CD14-positive monocyte (primary cell): ENCODE measurements around the gene PIAS4. TPM values are rescaled to one million over a fixed set of nuclear protein-coding genes. Genes with fewer than 3 reads are reported as not detected.
A peak's percentile ranks its signal among the peaks of the same experiment; 100 is the strongest.

ENCODE experiments used
- DNase-seq, 3 donors: peaks; one replicate each; pipeline ENCODE4 v3.0.0-alpha.2; 2011 to 2022
- H2AFZ ChIP-seq: 2 replicates; pipeline ENCODE4 v1.6.0; 2012; ENCODE audit warnings: mild to moderate bottlenecking, low read depth, low read length, inconsistent platforms; ENCODE audit not compliant: insufficient read depth, poor library complexity, severe bottlenecking
- H3K27ac ChIP-seq, 2 donors: 1 replicate in 1 of 2; 2 replicates in 1 of 2; pipeline ENCODE4 v1.5.1; 2012 to 2013; ENCODE audit warnings: low read length in 2 of 2, control low read depth in 1 of 2, inconsistent platforms in 1 of 2, low read depth in 1 of 2, mild to moderate bottlenecking in 1 of 2
- H3K27me3 ChIP-seq, 2 donors: one replicate each; pipeline versions ENCODE4 v1.6.0 to v1.6.1; 2011 to 2013; ENCODE audit warnings: low read length in 2 of 2; ENCODE audit not compliant: control insufficient read depth in 2 of 2, insufficient read depth in 2 of 2
- H3K36me3 ChIP-seq, 2 donors: replicated peaks in 1 of 2; 1 replicate in 1 of 2; 2 replicates in 1 of 2; pipeline versions ENCODE4 v1.5.1 to v1.6.1; 2012 to 2013; ENCODE audit warnings: low read length in 2 of 2, control low read depth in 1 of 2, inconsistent platforms in 1 of 2, mild to moderate bottlenecking in 1 of 2; ENCODE audit not compliant: insufficient read depth in 2 of 2, control insufficient read depth in 1 of 2
- H3K4me1 ChIP-seq, 2 donors: 1 replicate in 1 of 2; 2 replicates in 1 of 2; pipeline versions ENCODE4 v1.5.1 to v1.6.1; 2012 to 2013; ENCODE audit warnings: low read length in 2 of 2, control low read depth in 1 of 2, inconsistent platforms in 1 of 2, mild to moderate bottlenecking in 1 of 2, moderate library complexity in 1 of 2; ENCODE audit not compliant: insufficient read depth in 2 of 2, control insufficient read depth in 1 of 2
- H3K4me2 ChIP-seq: replicated peaks from 2 replicates; pipeline ENCODE3; 2012; ENCODE audit warnings: low read length, moderate library complexity, mild to moderate bottlenecking; ENCODE audit not compliant: poor library complexity, severe bottlenecking; ENCODE audit errors: extremely low read depth
- H3K4me3 ChIP-seq, 3 experiments: fragments of 200-600 bp in 1 of 3; sonication (generic) in 1 of 3; replicated peaks in 1 of 3; 1 replicate in 2 of 3; 2 replicates in 1 of 3; pipeline ENCODE4 v1.5.1; 2011 to 2013; ENCODE audit warnings: low read length in 3 of 3, mild to moderate bottlenecking in 3 of 3, control low read depth in 2 of 3, low read depth in 2 of 3, inconsistent platforms in 1 of 3, moderate library complexity in 1 of 3
- H3K79me2 ChIP-seq: 2 replicates; pipeline ENCODE4 v1.6.0; 2012; ENCODE audit warnings: mild to moderate bottlenecking, control low read depth, inconsistent platforms, low read length, moderate library complexity; ENCODE audit not compliant: insufficient read depth
- H3K9ac ChIP-seq: 2 replicates; pipeline ENCODE4 v1.6.0; 2017; ENCODE audit warnings: low read length, mild to moderate bottlenecking; ENCODE audit not compliant: insufficient read depth, poor library complexity, severe bottlenecking
- H3K9me3 ChIP-seq, 2 donors: replicated peaks in 1 of 2; 1 replicate in 1 of 2; 2 replicates in 1 of 2; pipeline versions ENCODE4 v1.5.1 to v1.6.1; 2012 to 2013; ENCODE audit warnings: low read length in 2 of 2, control low read depth in 1 of 2; ENCODE audit not compliant: control insufficient read depth in 1 of 2, insufficient read depth in 1 of 2
- H4K20me1 ChIP-seq: 2 replicates; pipeline ENCODE4 v1.6.0; 2012; ENCODE audit warnings: mild to moderate bottlenecking, low read length, control low read depth, moderate library complexity; ENCODE audit not compliant: insufficient read depth
- H3K27ac Mint-ChIP-seq, 7 donors: one replicate each; pipeline ENCODE4 v1.8.0; 2020; ENCODE audit warnings: mild to moderate bottlenecking in 7 of 7, mixed read lengths in 7 of 7, moderate library complexity in 6 of 7, inconsistent platforms in 2 of 7
- H3K27me3 Mint-ChIP-seq, 3 donors: one replicate each; pipeline ENCODE4 v1.8.0; 2021 to 2022; ENCODE audit warnings: low read depth in 3 of 3, mild to moderate bottlenecking in 3 of 3, mixed read lengths in 3 of 3, moderate library complexity in 3 of 3, inconsistent platforms in 1 of 3
- H3K36me3 Mint-ChIP-seq, 2 donors: one replicate each; pipeline ENCODE4 v1.8.0; 2020; ENCODE audit warnings: mixed read lengths in 2 of 2, inconsistent platforms in 1 of 2, mild to moderate bottlenecking in 1 of 2
- H3K4me1 Mint-ChIP-seq: one replicate; pipeline ENCODE4 v1.8.0; 2020; ENCODE audit warnings: mild to moderate bottlenecking, mixed read lengths
- H3K4me3 Mint-ChIP-seq, 2 donors: one replicate each; pipeline ENCODE4 v1.8.0; 2020; ENCODE audit warnings: mild to moderate bottlenecking in 2 of 2, mixed read lengths in 2 of 2, moderate library complexity in 1 of 2
- H3K9me3 Mint-ChIP-seq, 7 donors: one replicate each; pipeline ENCODE4 v1.8.0; 2020 to 2022; ENCODE audit warnings: mixed read lengths in 7 of 7, mild to moderate bottlenecking in 6 of 7, moderate library complexity in 6 of 7, inconsistent platforms in 2 of 7
- WGBS: methylation state at CpG from one replicate; pipeline ENCODE4 v1.1.5; 2013; ENCODE audit warnings: missing lambda C conversion rate; ENCODE audit not compliant: insufficient coverage; 5-methylcytosine and 5-hydroxymethylcytosine counted together
- intact Hi-C, 2 donors: fragments of 100-400 bp; cut with micrococcal nuclease; formaldehyde crosslinking; loops; one replicate each; pipeline versions ENCODE4 v1.15.0 to v1.15.1; 2023
- polyA plus RNA-seq, 3 donors: library from polyadenylated mRNA; depleted of rRNA in 1 of 3; unstranded in 2 of 3; stranded (reverse) in 1 of 3; fragments of 300-500 nt in 2 of 3; fragments of >200 nt in 1 of 3; fragmentation: Illumina TruSeq in 2 of 3; gene quantifications; 1 replicate in 2 of 3; 2 replicates in 1 of 3; pipeline ENCODE4 v1.2.3, GENCODE V29; 2012 to 2021
- TF ChIP-seq, protein P1 (sequence below): fragments of 200-600 bp; IDR thresholded peaks from one replicate; pipeline ENCODE4 v1.8.0; 2022; ENCODE audit warnings: antibody characterized with exemption, mild to moderate bottlenecking

The PIAS4 gene
- polyA plus RNA-seq, 3 donors: 2.3 to 8.1 (median 5.9) TPM

DNA sequence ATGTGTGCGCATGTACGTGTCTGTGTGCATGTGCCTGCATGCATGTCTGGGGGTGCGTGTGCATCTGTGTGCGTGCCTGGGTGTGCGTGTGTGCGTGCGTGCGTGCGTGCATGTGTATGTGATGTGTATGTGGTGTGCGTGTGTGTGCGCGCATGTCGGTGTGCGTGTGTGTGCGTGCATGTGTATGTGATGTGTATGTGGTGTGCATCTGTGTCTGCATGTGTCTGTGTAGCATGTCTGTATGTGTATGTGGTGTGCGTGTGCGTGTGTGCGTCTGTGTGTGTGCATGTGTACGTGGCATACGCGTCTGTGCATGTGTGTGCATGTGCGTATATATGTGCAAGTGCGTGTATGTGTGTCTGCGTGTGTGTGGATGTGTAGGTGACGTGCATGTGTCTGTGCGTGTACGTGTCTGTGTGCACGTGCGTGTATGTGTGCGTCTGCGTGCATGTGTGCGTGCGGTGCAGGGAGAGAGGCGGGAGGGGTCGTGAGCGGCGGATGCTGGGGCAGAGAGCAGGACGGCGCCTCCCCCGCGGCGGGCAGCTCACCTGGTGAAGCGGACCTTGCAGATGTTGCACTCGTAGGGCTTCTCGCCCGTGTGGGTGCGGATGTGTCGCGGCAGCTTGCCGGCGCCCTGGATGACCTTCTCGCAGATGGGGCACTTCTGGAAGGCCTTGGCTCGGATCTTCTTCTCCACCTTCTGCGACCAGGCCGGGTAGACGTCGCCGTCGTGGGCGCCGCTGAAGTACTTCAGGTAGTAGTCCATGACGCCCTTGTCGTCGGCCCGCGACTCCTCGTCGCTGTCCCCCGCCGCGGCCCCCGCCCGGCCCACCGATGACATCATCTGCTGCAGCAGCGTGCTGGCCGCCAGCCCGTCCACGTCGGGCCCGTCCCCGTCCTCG, 46.1 kb downstream of the PIAS4 start:
- peaks cover 59% of the 10 kb centered on the region for H3K4me1 Mint-ChIP-seq
- TF ChIP-seq, protein P1, sequence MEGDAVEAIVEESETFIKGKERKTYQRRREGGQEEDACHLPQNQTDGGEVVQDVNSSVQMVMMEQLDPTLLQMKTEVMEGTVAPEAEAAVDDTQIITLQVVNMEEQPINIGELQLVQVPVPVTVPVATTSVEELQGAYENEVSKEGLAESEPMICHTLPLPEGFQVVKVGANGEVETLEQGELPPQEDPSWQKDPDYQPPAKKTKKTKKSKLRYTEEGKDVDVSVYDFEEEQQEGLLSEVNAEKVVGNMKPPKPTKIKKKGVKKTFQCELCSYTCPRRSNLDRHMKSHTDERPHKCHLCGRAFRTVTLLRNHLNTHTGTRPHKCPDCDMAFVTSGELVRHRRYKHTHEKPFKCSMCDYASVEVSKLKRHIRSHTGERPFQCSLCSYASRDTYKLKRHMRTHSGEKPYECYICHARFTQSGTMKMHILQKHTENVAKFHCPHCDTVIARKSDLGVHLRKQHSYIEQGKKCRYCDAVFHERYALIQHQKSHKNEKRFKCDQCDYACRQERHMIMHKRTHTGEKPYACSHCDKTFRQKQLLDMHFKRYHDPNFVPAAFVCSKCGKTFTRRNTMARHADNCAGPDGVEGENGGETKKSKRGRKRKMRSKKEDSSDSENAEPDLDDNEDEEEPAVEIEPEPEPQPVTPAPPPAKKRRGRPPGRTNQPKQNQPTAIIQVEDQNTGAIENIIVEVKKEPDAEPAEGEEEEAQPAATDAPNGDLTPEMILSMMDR: no peak
- Histone ChIP-seq H3K36me3 (peaks cover 41 to 59% of the 10 kb centered on the region in 2 donors), H3K27me3 (no peaks in the 10 kb centered on the region), H3K4me3 (peak overlapping the region in 2 of 3 experiments; percentile 16 to 55), H3K4me1 (peaks cover 55 to 69% of the 10 kb centered on the region in 2 donors), H4K20me1 (peaks cover 85% of the 10 kb centered on the region), H3K9ac (no peak overlapping the region), H3K27ac (peak overlapping the region; percentile 93 to 100), H3K79me2 (peaks cover 99% of the 10 kb centered on the region), H2AFZ (no peak overlapping the region), H3K4me2 (peak overlapping the region; percentile 62), H3K9me3 (no peaks in the 10 kb centered on the region)
- peaks cover 58 to 75% of the 10 kb centered on the region in 2 donors for H3K36me3 Mint-ChIP-seq
- peaks cover 0 to 3% (median 1%) of the 10 kb centered on the region in 3 donors for H3K27me3 Mint-ChIP-seq
- 91% methylated on average over 79 of the region's 82 CpGs for WGBS
- peak overlapping the region; percentile 83 to 85 for H3K4me3 Mint-ChIP-seq
- H3K9me3 Mint-ChIP-seq: peaks cover 0 to 6% (median 2%) of the 10 kb centered on the region in 7 donors
- peak overlapping the region; percentile 96 to 99 (median 98) for H3K27ac Mint-ChIP-seq
- intact Hi-C loops: loop anchor here in 1 of 2 donors (2.0 kb wide), 1 partner anchor 13 kb away; the partner anchor contains the start of gene ZBTB7A
- no peak for DNase-seq

DNA sequence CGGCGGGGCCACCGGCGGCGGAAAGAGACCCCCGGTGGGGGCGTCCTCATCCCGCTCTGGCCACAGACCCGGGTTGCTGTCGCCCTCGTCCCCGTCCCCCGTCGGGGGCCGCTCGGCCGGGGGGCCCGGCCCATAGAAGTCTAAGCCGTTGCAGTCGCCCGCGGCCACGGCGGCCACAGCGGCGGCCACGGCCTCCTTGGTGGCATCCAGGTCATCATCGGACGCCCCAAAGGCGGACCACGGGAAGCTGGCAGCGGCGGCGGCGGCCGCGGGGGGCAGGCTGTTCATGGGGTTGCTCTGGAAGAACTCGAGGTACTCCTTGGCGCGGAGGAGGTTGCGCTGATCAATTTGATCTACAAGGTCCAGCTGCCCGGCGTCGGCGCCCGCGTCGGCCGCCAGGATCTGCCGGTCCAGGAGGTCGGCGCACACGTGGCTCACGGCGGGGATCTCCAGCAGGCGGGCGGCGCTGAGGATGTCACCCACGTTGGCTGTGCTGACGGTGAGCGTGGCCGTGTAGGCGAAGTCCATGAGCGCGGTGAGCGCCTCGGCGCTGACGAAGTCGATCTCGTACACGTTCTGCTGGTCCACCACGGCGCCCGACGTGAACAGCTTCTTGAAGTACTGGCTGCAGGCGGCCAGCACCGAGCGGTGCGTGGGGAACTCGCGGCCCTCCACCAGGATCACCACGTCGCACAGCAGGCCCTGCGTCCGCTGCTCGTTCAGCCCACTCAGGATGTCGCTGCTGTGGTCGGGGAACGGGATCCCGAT, 47.1 kb downstream of the PIAS4 start:
- H3K27me3 Mint-ChIP-seq: peaks cover 0 to 3% (median 1%) of the 10 kb centered on the region in 3 donors
- peak overlapping the region in 1 of 7 donors; percentile 60 for H3K27ac Mint-ChIP-seq
- Histone ChIP-seq H4K20me1 (peaks cover 77% of the 10 kb centered on the region), H3K27me3 (no peaks in the 10 kb centered on the region), H3K79me2 (peaks cover 99% of the 10 kb centered on the region), H3K36me3 (peaks cover 34 to 51% of the 10 kb centered on the region in 2 donors), H3K9ac (no peak overlapping the region), H3K4me1 (peaks cover 65 to 79% of the 10 kb centered on the region in 2 donors), H3K9me3 (no peaks in the 10 kb centered on the region), H3K4me3 (no peak overlapping the region), H3K27ac (no peak overlapping the region), H3K4me2 (no peak overlapping the region), H2AFZ (no peak overlapping the region)
- WGBS: 98% methylated on average over 84 of the region's 91 CpGs
- intact Hi-C loops: no loop called here
- H3K4me1 Mint-ChIP-seq: peaks cover 62% of the 10 kb centered on the region
- peaks cover 56 to 69% of the 10 kb centered on the region in 2 donors for H3K36me3 Mint-ChIP-seq
- H3K9me3 Mint-ChIP-seq: peaks cover 0 to 6% (median 2%) of the 10 kb centered on the region in 7 donors
- no peak overlapping the region for H3K4me3 Mint-ChIP-seq
- no peak for DNase-seq
- TF ChIP-seq, protein P1: no peak
